Measurements from ENCODE around the gene EPRS1.

GRCh38 chr1:220019071-220019470 lies 27.2 kb downstream of the EPRS1 start:
- TF ChIP-seq POLR2AphosphoS5 (IDR thresholded peaks at IDR 0.05; ENCODE audit: low read depth, low read length) (no peak), REST (IDR thresholded peaks at IDR 0.05; ENCODE audit: insufficient read depth in 1 of 2, low read depth in 2 of 2, low read length in 2 of 2) (no peak), FOXP2 (optimal IDR thresholded peaks at IDR 0.05; ENCODE audit: borderline replicate concordance, extremely low read depth, extremely low read length, insufficient read depth) (no peak), SIN3A (IDR thresholded peaks at IDR 0.05; ENCODE audit: borderline replicate concordance, insufficient read depth, low read length) (no peak), TAF1 (IDR thresholded peaks at IDR 0.05; ENCODE audit: borderline replicate concordance, insufficient read depth, low read length) (no peak)

Measured in PFSK-1 (cell line).